GM23338 (cell line): ENCODE data around the gene ERMARD.

Experiments used
- CREB1 ChIP-seq: fragments of 250-450 bp; sonication (Bioruptor Pico); IDR thresholded peaks from 2 replicates; pipeline ENCODE4 v1.5.0; 2020; ENCODE audit warnings: low read depth, mild to moderate bottlenecking, moderate library complexity
- EZH2 ChIP-seq: fragments of 200-600 bp; sonication (generic); IDR thresholded peaks from one replicate; pipeline ENCODE4 v1.8.0; 2017; ENCODE audit warnings: antibody characterized with exemption, mild to moderate bottlenecking, low read depth; ENCODE audit not compliant: unreplicated experiment
- EZH2phosphoT487 ChIP-seq: fragments of 200-600 bp; sonication (generic); IDR thresholded peaks from one replicate; pipeline ENCODE4 v1.8.1; 2018; ENCODE audit warnings: antibody characterized with exemption; ENCODE audit not compliant: unreplicated experiment
- JUNB ChIP-seq: IDR thresholded peaks from one replicate; pipeline ENCODE4 v1.6.1; 2016; ENCODE audit warnings: antibody characterized with exemption; ENCODE audit not compliant: unreplicated experiment
- NANOG ChIP-seq: IDR thresholded peaks from 2 replicates; pipeline ENCODE4 v1.6.1; 2016; ENCODE audit warnings: antibody characterized with exemption, borderline replicate concordance
- POLR2AphosphoS5 ChIP-seq: IDR thresholded peaks from 2 replicates; pipeline ENCODE4 v1.6.1; 2016; ENCODE audit warnings: antibody characterized with exemption, low read depth
- STAT1 ChIP-seq: IDR thresholded peaks from one replicate; pipeline ENCODE4 v1.6.1; 2016; ENCODE audit warnings: antibody characterized with exemption; ENCODE audit not compliant: unreplicated experiment
- ZNF114 ChIP-seq: fragments of 250-450 bp; sonication (Bioruptor Pico); IDR thresholded peaks from 2 replicates; pipeline ENCODE4 v1.5.0; 2020; ENCODE audit warnings: mild to moderate bottlenecking, moderate library complexity
- ZNF331 ChIP-seq: fragments of 250-450 bp; sonication (Bioruptor Pico); IDR thresholded peaks from 2 replicates; pipeline ENCODE4 v1.5.0; 2020; ENCODE audit warnings: low read depth, mild to moderate bottlenecking, moderate library complexity
- TF ChIP-seq, protein P1 (sequence below), 2 experiments: fragments of 200-600 bp in 1 of 2; sonication (generic) in 1 of 2; conservative IDR thresholded peaks; 2 replicates each; pipeline versions ENCODE4 v1.5.1 to v1.6.1; 2016 to 2017; ENCODE audit warnings: antibody characterized with exemption in 2 of 2, low read depth in 2 of 2, mild to moderate bottlenecking in 2 of 2, moderate library complexity in 1 of 2
- TF ChIP-seq, protein P2 (sequence below): IDR thresholded peaks from one replicate; pipeline ENCODE4 v1.6.1; 2018; ENCODE audit warnings: antibody characterized with exemption; ENCODE audit not compliant: unreplicated experiment
- TF ChIP-seq, protein P3 (sequence below): IDR thresholded peaks from 2 replicates; pipeline ENCODE4 v1.6.1; 2016; ENCODE audit warnings: antibody characterized with exemption

DNA sequence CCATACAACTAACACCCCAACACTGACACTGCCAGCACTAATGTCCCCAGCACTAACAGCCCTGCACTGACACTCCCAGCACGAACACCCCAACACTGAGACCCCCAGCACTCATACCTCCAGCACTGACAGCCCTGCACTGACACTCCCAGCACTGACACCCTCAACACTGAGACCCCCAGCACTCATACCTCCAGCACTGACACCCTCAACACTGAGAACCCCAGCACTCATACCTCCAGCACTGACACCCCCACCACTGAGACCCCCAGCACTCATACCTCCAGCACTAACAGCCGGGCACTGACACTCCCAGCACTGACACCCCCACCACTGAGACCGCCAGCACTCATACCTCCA, 57.2 kb downstream of the ERMARD start:
- TF ChIP-seq, protein P1, sequence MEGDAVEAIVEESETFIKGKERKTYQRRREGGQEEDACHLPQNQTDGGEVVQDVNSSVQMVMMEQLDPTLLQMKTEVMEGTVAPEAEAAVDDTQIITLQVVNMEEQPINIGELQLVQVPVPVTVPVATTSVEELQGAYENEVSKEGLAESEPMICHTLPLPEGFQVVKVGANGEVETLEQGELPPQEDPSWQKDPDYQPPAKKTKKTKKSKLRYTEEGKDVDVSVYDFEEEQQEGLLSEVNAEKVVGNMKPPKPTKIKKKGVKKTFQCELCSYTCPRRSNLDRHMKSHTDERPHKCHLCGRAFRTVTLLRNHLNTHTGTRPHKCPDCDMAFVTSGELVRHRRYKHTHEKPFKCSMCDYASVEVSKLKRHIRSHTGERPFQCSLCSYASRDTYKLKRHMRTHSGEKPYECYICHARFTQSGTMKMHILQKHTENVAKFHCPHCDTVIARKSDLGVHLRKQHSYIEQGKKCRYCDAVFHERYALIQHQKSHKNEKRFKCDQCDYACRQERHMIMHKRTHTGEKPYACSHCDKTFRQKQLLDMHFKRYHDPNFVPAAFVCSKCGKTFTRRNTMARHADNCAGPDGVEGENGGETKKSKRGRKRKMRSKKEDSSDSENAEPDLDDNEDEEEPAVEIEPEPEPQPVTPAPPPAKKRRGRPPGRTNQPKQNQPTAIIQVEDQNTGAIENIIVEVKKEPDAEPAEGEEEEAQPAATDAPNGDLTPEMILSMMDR (conservative IDR thresholded peaks at IDR 0.05; ENCODE audit: low read depth in 2 of 2) = no peak
- TF ChIP-seq EZH2phosphoT487 (no peak), EZH2 (no peak), POLR2AphosphoS5 (no peak), CREB1 (CRISPR knock-in tag) (no peak), JUNB (no peak), NANOG (no peak), ZNF331 (CRISPR knock-in tag) (no peak), STAT1 (no peak), ZNF114 (CRISPR knock-in tag) (no peak)
- TF ChIP-seq, protein P2, sequence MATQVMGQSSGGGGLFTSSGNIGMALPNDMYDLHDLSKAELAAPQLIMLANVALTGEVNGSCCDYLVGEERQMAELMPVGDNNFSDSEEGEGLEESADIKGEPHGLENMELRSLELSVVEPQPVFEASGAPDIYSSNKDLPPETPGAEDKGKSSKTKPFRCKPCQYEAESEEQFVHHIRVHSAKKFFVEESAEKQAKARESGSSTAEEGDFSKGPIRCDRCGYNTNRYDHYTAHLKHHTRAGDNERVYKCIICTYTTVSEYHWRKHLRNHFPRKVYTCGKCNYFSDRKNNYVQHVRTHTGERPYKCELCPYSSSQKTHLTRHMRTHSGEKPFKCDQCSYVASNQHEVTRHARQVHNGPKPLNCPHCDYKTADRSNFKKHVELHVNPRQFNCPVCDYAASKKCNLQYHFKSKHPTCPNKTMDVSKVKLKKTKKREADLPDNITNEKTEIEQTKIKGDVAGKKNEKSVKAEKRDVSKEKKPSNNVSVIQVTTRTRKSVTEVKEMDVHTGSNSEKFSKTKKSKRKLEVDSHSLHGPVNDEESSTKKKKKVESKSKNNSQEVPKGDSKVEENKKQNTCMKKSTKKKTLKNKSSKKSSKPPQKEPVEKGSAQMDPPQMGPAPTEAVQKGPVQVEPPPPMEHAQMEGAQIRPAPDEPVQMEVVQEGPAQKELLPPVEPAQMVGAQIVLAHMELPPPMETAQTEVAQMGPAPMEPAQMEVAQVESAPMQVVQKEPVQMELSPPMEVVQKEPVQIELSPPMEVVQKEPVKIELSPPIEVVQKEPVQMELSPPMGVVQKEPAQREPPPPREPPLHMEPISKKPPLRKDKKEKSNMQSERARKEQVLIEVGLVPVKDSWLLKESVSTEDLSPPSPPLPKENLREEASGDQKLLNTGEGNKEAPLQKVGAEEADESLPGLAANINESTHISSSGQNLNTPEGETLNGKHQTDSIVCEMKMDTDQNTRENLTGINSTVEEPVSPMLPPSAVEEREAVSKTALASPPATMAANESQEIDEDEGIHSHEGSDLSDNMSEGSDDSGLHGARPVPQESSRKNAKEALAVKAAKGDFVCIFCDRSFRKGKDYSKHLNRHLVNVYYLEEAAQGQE = no peak
- TF ChIP-seq, protein P3, sequence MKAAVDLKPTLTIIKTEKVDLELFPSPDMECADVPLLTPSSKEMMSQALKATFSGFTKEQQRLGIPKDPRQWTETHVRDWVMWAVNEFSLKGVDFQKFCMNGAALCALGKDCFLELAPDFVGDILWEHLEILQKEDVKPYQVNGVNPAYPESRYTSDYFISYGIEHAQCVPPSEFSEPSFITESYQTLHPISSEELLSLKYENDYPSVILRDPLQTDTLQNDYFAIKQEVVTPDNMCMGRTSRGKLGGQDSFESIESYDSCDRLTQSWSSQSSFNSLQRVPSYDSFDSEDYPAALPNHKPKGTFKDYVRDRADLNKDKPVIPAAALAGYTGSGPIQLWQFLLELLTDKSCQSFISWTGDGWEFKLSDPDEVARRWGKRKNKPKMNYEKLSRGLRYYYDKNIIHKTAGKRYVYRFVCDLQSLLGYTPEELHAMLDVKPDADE = no peak
